Lower leg skin (tissue), 3 donors: ENCODE data around the gene HDAC4.

Experiments used
- POLR2A ChIP-seq, 2 donors: fragments of 450-650 bp; IDR thresholded peaks; one replicate each; pipeline ENCODE4 v1.6.1; 2016 to 2017; ENCODE audit warnings: antibody characterized with exemption in 2 of 2, mild to moderate bottlenecking in 1 of 2, moderate library complexity in 1 of 2
- TF ChIP-seq, protein P1 (sequence below), 3 donors: fragments of 450-650 bp; IDR thresholded peaks; one replicate each; pipeline ENCODE4 v1.5.1; 2016; ENCODE audit warnings: antibody characterized with exemption in 3 of 3, mild to moderate bottlenecking in 3 of 3, moderate library complexity in 2 of 3

DNA sequence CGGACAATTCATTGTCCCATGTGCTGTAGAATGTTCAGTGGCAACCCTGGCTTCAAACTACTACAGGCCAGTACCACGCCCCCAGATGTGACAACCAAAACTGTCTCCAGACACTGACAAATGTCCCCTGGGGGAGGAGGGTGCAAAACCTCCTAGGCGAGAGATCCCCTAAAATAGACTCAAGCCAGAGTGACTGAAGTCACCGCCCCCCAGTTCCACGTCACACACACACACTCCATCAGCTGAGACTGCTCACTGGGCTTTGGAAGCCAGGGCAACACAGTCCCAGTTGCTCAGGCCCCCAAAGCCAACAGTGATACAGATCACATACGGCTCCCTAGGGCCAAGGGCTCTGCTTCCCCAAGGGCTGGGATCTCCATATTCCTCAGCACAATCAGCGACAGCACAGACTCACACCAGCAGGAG is 19.1 kb downstream of the HDAC4 start:
- TF ChIP-seq, protein P1, sequence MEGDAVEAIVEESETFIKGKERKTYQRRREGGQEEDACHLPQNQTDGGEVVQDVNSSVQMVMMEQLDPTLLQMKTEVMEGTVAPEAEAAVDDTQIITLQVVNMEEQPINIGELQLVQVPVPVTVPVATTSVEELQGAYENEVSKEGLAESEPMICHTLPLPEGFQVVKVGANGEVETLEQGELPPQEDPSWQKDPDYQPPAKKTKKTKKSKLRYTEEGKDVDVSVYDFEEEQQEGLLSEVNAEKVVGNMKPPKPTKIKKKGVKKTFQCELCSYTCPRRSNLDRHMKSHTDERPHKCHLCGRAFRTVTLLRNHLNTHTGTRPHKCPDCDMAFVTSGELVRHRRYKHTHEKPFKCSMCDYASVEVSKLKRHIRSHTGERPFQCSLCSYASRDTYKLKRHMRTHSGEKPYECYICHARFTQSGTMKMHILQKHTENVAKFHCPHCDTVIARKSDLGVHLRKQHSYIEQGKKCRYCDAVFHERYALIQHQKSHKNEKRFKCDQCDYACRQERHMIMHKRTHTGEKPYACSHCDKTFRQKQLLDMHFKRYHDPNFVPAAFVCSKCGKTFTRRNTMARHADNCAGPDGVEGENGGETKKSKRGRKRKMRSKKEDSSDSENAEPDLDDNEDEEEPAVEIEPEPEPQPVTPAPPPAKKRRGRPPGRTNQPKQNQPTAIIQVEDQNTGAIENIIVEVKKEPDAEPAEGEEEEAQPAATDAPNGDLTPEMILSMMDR (IDR thresholded peaks at IDR 0.05): no peak
- TF ChIP-seq POLR2A (IDR thresholded peaks at IDR 0.05): no peak
